Aorta (tissue), 5 donors: ENCODE data around the gene IRGM. TPM values are rescaled to one million over a fixed set of nuclear protein-coding genes. Genes with fewer than 3 reads are reported as not detected.

Source experiments
- ATAC-seq: fragments of 200-7000 bp; cut with Tn5 transposase; one replicate; pipeline ENCODE4 v1.9.1; 2022; ENCODE audit warnings: moderate library complexity; ENCODE audit not compliant: low FRiP score
- DNase-seq, 2 donors: peaks; one replicate each; pipeline ENCODE4 v3.0.0-alpha.2; 2020
- H3K27ac ChIP-seq, 2 donors: one replicate each; pipeline ENCODE4 v1.5.1; 2013; ENCODE audit warnings: low read length in 2 of 2, mild to moderate bottlenecking in 2 of 2, moderate library complexity in 2 of 2, control low read depth in 1 of 2, inconsistent platforms in 1 of 2, low read depth in 1 of 2
- H3K27me3 ChIP-seq, 2 donors: one replicate each; pipeline ENCODE4 v1.6.1; 2013; ENCODE audit warnings: control low read depth in 1 of 2, low read length in 1 of 2, mild to moderate bottlenecking in 1 of 2, moderate library complexity in 1 of 2; ENCODE audit not compliant: insufficient read depth in 2 of 2, control insufficient read depth in 1 of 2
- H3K36me3 ChIP-seq, 2 donors: one replicate each; pipeline ENCODE4 v1.6.1; 2013; ENCODE audit warnings: control low read depth in 1 of 2, low read length in 1 of 2, mild to moderate bottlenecking in 1 of 2; ENCODE audit not compliant: insufficient read depth in 2 of 2, control insufficient read depth in 1 of 2
- H3K4me1 ChIP-seq, 2 donors: one replicate each; pipeline ENCODE4 v1.6.1; 2013; ENCODE audit warnings: low read length in 2 of 2, control low read depth in 1 of 2, mild to moderate bottlenecking in 1 of 2, moderate library complexity in 1 of 2; ENCODE audit not compliant: insufficient read depth in 2 of 2, control insufficient read depth in 1 of 2
- H3K4me3 ChIP-seq, 2 donors: one replicate each; pipeline ENCODE4 v1.5.1; 2013; ENCODE audit warnings: low read length in 2 of 2, control low read depth in 1 of 2, mild to moderate bottlenecking in 1 of 2
- H3K9me3 ChIP-seq: one replicate; pipeline ENCODE4 v1.6.1; 2013; ENCODE audit warnings: mild to moderate bottlenecking, low read length; ENCODE audit not compliant: control insufficient read depth
- WGBS, 2 donors: extraction: QIAGEN DNeasy Blood & Tissue Kit; methylation state at CpG; one replicate each; pipeline ENCODE4 v1.1.7; 2013; 5-methylcytosine and 5-hydroxymethylcytosine counted together
- intact Hi-C, 2 donors: fragments of 100-400 bp; cut with DNase I; formaldehyde crosslinking; loops; one replicate each; pipeline versions ENCODE4 v1.14.2 to v1.15.0; 2022
- polyA plus RNA-seq, 2 donors: library from polyadenylated mRNA; stranded (reverse); fragments of 200-250 nt; gene quantifications; one replicate each; pipeline ENCODE4 v1.2.3, GENCODE V29; 2013
- total RNA-seq, 2 donors: library from RNA; stranded (reverse); fragmentation: NEBNext Ultra II Directional; extraction: Animal tissue kit (Norgen Biotek cat#: 25700); gene quantifications; one replicate each; pipeline ENCODE4 v1.2.1, GENCODE V29; 2021
- donor health status: healthy with polysubstance abuse.
- donor health status: Bipolar disorder and iron deficiency.
- donor health status: DM: no; HTN: no; CAD: no.
- donor health status: DM: no; HTN: no; CAD: no.
- donor health status: DM: yes; HTN: yes; CAD: no.

The IRGM gene
- total and polyA plus RNA-seq, 4 donors, result 0.30 TPM; not detected in 3

DNA sequence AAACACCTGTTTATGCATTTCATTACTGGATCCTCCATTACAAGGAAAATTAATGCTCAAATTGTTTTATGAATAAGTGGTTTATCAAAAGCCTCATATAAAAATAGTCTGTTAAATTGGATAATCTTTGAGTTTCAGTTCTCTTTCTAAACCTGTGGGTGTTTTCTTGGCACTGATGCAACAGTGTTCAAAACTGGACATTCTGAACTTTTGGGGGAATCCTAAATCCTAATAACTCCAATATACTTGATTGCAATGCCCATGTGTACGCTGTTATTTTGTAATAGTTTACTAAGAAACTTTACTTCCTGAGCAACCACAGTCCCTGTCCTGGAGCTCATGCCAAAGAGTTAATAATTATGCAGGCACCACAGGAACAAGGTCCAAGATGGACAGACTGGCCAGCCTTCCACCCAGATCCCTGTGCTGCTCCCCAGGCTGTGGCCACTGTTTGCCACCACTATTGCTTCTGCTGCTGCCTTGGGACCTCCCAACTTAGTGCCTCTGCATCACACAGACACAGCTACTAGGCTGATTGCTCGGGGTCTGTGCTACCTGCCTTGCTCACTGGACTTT is 14.0 kb downstream of the IRGM start:
- H3K27me3 ChIP-seq, result no peaks in the 10 kb centered on the region
- no peaks in the 10 kb centered on the region for H3K4me1 ChIP-seq
- peaks cover 6% of the 10 kb centered on the region for H3K9me3 ChIP-seq
- intact Hi-C loops, result no loop called here
- H3K36me3 ChIP-seq, result no peaks in the 10 kb centered on the region
- no peak overlapping the region for H3K4me3 ChIP-seq
- DNase-seq (no peak), ATAC-seq (no peak)
- WGBS, 2 donors, result 56 to 75% methylated on average over 2 of the region's 2 CpGs
- no peak overlapping the region for H3K27ac ChIP-seq

DNA sequence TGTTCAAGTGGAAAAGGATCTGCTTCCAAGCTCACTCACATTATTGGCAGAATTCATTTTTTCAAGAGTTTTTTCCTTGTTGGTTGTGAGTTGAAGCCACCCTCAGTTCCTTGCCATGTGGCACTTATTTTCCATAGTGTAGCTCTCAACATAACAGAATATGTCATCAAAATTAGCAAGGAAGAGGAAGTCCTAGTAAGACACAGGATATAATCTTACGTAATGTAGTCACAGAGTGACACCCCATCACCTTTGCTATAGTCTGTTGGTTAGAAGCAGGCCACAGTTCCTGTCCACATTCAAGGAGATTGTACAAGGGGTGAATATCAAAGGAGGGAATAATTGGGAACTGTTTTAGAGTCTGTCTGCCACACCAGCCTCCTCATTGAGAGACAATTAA is 15.7 kb downstream of the IRGM start:
- no peak for ATAC-seq
- Histone ChIP-seq H3K36me3 (no peaks in the 10 kb centered on the region), H3K4me1 (no peaks in the 10 kb centered on the region), H3K9me3 (peaks cover 7% of the 10 kb centered on the region), H3K4me3 (no peak overlapping the region), H3K27ac (no peak overlapping the region), H3K27me3 (no peaks in the 10 kb centered on the region)
- WGBS, 2 donors, result 83 to 86% methylated on average over 1 of the region's 1 CpG
- no peak for DNase-seq
- intact Hi-C loops, result no loop called here

DNA sequence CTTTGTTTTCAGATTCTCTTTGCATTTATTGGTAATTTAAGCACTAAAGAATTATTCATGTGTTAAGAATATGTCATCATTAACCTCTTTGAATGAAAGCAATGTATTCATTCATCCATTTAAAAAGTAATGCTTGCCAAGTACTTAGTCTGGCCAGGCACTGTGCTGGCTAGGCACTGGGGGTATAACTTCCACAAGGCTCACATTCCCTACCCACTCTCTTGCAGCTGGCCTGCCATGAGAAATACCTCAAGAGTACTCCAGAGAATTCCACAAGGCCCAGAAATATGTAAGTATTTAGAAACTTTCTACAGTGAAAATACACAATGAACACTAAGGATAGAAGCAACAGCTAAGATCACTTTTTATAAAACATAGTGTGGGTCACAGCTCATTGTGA is 33.0 kb downstream of the IRGM start:
- Histone ChIP-seq H3K36me3 (no peaks in the 10 kb centered on the region), H3K9me3 (peaks cover 12% of the 10 kb centered on the region), H3K4me1 (no peaks in the 10 kb centered on the region), H3K27me3 (no peaks in the 10 kb centered on the region), H3K27ac (no peak overlapping the region), H3K4me3 (no peak overlapping the region)
- ATAC-seq (no peak), DNase-seq (no peak)
- intact Hi-C loops, result no loop called here

DNA sequence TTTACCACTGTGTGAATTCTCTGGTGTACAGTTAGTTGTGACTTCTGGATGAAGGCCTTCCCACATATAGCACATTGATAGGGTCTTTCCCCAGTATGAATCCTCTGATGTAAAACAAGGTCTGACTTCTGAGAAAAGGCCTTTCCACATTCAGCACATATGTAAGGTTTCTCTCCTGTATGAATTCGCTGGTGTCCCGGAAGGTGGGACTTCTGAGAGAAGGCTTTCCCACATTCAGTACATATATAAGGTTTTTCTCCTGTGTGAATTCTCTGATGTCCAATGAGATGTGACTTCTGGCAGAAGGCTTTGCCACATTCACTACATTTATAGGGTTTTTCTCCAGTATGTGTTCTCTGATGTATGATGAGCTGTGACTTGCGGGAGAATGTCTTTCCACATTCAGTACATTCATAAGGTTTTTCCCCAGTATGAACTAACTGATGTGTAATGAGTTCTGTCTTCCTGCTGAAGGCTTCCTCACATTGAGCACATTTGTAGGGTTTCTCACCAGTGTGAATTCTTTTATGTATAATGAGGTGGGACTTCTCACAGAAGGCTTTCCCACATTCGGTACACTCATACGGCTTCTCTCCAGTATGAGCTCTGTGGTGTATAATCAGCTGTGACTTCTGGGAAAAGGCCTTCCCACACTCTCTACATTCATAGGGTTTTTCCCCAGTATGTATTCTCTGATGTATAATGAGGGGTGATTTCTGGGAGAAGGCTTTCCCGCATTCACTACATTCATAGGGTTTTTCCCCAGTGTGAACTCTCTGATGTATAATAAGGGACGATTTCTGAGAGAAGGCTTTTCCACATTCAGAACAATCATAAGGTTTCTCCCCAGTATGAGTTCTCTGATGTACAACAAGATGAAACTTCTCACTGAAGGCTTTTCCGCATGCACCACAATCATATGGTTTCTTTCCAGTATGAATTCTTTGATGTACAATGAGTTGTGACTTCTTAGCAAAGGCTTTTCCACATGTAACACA is 49.4 kb downstream of the IRGM start:
- no peaks in the 10 kb centered on the region for H3K27me3 ChIP-seq
- DNase-seq, result no peak
- H3K36me3 ChIP-seq, result peaks cover 4 to 10% of the 10 kb centered on the region in 2 donors
- no peak overlapping the region for H3K27ac ChIP-seq
- WGBS, 2 donors, result 97% methylated on average over 8 of the region's 8 CpGs
- no peak for ATAC-seq
- intact Hi-C loops, result loop anchor here in 1 of 2 donors (10.0 kb wide), 1 partner anchor 49 kb away; no protein-coding TSS in a partner anchor
- H3K4me1 ChIP-seq, result no peaks in the 10 kb centered on the region
- H3K4me3 ChIP-seq, result peak overlapping the region in 1 of 2 donors; percentile 26
- peaks cover 21% of the 10 kb centered on the region for H3K9me3 ChIP-seq

Other genes with a start within 250 kb of the IRGM start
- gene SYNPO, start 205.9 kb upstream of the IRGM start, total RNA-seq, result 100 to 1,000 TPM; 327 to 478 TPM
- gene SYNPO, start 205.9 kb upstream of the IRGM start, polyA plus RNA-seq, result 100 to 1,000 TPM; 228 to 486 TPM
- gene MYOZ3, start 185.3 kb upstream of the IRGM start, total RNA-seq, result 10 to 100 TPM in 1 of 2 donors, 1 to 10 TPM in 1; 2.5 to 14.1 TPM
- gene MYOZ3, start 185.3 kb upstream of the IRGM start, polyA plus RNA-seq, result 1 to 10 TPM; 2.0 to 2.8 TPM
- gene RBM22, start 145.5 kb upstream of the IRGM start, total RNA-seq, result 10 to 100 TPM; 40.1 to 46.9 TPM
- 10 to 100 TPM; 16.8 to 41.8 TPM for gene RBM22, start 145.5 kb upstream of the IRGM start, polyA plus RNA-seq
- 10 to 100 TPM; 58.9 to 66.4 TPM for gene DCTN4, start 87.5 kb upstream of the IRGM start, total RNA-seq
- 10 to 100 TPM; 17.3 to 21.3 TPM for gene DCTN4, start 87.5 kb upstream of the IRGM start, polyA plus RNA-seq
- gene SMIM3, start 67.8 kb upstream of the IRGM start, total RNA-seq, result 10 to 100 TPM; 45.3 to 47.6 TPM
- gene SMIM3, start 67.8 kb upstream of the IRGM start, polyA plus RNA-seq, result 10 to 100 TPM; 33.7 to 38.2 TPM
- 1 to 10 TPM; 6.0 to 6.6 TPM for gene ZNF300, start 58.5 kb downstream of the IRGM start, total RNA-seq
- gene ZNF300, start 58.5 kb downstream of the IRGM start, polyA plus RNA-seq, result 10 to 100 TPM in 1 of 2 donors, 1 to 10 TPM in 1; 4.0 to 10.9 TPM
- gene GPX3, start 174.1 kb downstream of the IRGM start, total RNA-seq, result 1,000 to 10,000 TPM in 1 of 2 donors, 100 to 1,000 TPM in 1; 694 to 1,257 TPM
- 100 to 1,000 TPM; 514 to 520 TPM for gene GPX3, start 174.1 kb downstream of the IRGM start, polyA plus RNA-seq
- 100 to 1,000 TPM in 1 of 2 donors, 10 to 100 TPM in 1; 83.3 to 105 TPM for gene TNIP1, start 234.5 kb downstream of the IRGM start, total RNA-seq
- gene TNIP1, start 234.5 kb downstream of the IRGM start, polyA plus RNA-seq, result 10 to 100 TPM; 63.3 to 80.3 TPM